Cerebellar nuclear complex (tissue), 1 donor: Measurements from ENCODE around the gene DBH.

Source experiments
- DNase-seq, 2 experiments: peaks; one replicate each; lab custom pipeline; 2025; lab: John Stamatoyannopoulos, UW

The DBH gene

DNA sequence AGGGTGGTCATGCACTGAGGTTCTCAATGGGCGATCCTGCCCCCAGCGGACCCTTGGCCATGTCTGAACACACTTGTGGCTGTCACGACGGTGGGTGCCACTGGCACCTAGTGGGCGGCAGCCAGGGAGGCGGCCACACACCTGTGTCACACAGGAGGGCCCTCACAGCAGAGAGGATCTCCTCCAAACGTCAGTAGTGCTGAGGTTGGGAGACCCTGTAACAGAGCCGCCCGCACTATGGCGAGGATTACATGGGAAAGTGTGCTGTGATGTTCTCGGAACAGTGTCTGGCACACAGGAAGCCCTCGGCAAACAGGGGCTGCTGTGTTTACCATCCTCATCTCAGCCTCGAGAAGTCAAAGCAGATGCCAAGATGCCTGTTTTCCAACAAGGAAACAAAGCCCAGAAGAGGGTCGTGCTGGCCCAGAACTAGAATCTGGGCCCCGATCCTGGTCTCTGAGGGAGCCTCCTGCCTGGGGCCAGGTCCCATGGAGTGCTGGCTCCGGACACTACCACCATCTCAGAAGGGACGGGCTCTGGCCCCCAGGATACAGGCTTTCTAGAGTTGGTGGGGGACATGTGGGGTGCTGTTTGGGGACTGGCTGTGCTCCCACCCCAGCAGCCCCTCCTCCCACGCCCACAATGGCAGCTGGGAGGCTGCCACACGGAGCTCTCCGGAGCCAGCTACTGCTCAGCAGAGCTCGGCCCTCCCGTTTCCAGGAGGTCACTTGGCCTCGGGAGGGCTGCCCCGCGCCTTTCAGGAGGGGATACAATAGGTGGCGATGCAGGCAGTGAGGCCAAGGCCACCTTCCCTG lies 48.2 kb downstream of the DBH start:
- DNase-seq, result no peak

DNA sequence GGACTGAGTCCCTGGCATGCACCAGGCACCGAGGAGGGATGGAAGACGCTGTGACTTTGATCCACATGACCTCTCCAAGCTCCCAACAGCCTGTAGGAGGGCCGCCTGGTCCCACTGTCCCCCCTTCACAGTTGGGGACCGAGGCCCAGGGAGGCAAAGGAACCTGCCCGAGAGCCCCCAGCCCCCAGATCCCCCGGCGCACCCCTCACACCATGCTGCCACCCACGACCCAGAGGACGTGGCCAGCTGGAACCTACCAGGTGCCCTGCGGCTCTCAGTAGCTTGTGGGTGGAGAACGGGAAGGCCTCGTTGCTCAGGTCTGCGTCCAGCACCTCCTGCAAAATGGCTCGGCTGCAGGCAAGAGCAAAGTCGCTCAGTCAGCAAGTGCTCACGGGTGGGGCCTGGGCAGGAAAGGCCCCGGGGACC lies 48.8 kb downstream of the DBH start:
- no peak for DNase-seq

DNA sequence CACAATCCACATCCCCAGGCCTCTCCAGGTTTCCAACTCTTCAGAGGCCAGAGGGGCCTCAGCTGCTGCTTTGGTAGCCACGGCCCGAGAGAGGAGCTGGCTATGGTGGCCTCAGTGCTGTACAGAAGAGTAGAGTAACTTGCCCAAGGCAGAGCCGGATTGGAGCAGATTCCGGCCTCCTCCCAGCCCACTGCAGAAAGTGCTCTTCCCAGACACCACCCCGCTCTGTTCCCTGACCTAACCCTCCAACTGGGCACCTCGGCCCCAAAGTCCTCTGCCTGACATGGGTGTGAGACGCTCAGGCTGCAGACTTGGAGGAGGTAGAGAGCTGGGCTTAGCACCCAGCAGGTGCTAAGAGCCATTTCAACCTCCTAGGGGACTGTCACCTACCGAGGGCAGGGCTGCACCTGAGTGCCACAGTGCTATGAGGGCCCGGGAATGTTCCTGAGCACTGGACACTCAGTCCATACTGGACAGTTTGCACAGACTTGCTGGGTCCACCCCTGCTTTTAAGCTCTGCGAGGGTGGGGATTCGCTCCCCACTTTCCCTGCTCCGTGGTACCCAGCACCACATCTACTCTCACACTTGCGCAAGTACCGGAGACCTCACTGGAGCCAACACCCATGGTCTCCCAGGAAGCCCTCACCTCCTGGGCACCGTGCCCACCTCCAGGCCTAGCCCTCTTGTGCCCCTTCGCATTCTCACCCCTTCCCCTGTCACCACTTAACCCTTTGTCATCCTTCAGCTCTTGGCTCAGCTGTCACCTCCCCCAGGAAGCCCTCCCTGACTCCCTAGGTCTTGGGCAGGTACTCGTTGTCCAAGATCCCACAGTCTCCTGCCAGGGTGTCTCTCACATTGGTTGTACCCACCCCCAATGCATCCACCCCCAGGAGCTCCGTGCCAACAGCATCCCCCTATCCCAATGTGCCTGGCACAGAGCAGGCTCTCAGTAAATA lies 49.8 kb downstream of the DBH start:
- DNase-seq, result no peak

DNA sequence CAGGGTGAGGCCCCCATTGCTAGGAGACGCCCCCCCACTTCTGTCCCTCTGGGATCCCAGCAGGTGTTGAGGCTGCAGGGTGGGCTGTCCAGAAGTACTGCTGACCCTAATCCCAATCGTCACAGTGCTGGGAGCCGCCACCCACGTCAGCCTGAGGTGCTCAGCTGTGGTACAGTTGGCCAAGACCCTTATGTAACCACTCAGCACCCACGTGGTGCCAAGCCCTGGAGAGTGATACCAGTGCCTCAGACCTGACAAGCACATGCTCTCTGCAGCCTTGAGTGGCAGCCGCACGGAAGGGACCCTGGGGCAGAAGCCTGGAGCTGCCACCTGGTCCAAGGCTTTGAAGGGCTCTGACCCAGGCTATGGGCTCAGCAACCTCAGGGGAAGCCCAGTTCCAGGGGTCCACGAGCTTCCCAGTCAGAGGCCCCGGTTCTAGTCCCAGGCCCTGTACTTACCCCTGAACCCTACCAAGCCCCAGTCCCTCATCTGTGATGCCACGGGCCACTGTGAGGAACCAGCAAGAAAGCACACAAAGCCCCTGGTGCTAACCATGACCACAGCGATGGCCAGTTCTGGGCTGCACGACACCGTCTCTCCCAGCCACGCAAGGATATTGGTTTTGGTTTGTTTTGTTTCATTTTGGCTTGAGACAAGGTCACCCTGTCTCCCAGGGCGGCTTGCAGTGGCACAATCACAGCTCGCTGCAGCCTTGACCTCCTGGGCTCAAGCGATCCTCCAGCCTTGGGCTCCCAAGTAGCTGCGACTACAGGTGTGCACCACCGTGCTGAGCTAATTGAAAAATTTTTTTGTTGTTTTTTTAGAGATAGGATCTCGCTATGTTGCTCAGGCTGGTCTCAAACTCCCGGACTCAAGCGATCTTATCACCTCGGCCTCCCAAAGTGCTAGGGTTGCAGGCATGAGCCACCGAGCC lies 50.7 kb downstream of the DBH start:
- DNase-seq, result no peak

DNA sequence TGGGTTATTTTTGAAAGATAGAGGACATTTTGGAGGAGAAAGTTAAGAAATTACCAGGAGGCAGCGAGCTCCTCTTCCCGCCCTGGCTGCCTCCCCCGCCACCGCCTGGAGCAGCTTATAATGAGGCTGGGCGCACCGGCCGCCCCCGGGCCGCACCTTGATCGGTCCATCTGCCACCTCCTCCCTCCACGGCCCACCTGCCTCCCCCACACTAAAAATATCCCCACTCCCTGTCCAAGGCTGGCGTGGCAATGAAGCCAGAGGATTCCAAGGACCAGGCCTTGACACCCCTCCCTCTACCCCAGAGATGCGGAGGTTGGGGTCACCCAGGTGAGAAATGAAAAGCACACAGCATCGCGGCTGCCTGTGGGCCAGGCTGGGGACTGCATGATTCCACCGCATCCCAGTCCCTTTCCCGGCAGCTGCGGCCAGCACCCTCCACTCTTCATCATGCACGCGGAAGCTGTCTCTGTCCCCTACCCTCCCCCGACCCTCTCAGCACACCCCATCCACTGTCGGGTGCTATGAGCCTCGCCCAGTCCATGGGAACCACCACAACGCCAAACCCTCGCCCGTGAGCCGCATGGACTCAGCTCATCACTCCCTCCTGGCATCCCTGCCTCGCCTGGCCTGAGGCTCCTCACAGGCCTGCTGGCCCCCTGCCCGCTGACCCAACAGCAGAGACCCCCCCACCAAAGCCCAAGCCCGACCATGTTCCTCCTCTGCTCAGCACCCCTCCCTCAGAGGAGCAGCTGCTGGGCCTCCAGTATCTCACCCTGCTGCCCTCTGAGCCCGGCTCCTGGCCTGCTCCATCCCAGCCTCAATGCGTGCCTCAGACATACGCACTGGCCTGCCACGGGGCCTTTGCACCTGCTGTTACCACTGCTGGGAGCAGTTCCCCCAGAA lies 51.9 kb downstream of the DBH start:
- DNase-seq, result no peak

DNA sequence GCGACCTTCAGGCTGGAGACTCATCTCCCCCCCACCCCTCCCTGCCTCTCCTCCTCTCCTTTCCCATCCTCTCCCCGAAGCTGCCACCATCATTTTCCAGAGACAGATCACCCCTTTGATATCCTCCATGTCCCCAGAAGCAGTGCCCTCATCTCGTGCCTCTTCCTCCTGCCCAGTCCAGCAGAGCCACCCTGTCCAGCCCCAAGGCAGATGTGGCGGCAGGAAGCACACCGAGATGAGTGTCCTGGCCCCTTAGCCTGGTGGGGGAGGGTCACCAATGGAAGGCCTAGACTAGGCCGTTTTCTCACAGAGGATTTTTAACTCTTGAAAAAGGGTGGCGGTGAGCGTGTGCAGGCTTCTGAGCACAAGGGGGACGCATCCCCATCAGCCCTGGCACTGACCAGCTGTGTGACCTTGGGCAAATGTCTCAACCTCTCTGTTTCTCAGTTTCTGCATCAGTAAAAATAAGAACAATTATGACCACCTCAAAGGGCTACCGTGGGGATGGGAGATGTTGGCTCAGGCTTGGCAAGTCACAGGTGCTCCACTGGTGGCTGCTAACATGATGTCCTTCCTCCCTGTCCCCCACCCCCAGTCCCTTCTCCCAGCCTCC lies 53.1 kb downstream of the DBH start:
- no peak for DNase-seq

DNA sequence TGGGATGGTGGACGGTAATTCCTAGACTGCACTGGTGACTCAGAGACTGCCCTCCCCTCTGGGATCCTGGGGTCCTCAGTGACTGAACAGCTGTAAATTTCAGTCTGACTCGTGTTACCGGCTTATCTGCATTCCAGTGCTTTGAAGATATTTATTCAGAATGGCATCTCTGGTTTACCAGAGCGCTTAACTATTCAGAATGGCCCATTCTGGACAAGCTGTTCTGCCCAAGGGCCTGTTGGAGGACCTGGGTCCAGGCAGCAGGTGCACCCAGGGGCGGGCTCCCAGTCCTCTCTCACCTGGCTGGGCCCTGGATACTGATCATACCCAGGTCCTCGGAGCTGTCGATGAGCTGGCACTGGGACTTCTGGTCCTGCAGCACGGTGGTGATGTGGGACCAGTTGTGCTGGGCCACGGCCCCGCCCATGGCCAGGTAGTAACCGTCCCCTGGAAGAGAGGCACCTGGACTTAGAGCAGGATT lies 54.0 kb downstream of the DBH start:
- DNase-seq, result no peak

DNA sequence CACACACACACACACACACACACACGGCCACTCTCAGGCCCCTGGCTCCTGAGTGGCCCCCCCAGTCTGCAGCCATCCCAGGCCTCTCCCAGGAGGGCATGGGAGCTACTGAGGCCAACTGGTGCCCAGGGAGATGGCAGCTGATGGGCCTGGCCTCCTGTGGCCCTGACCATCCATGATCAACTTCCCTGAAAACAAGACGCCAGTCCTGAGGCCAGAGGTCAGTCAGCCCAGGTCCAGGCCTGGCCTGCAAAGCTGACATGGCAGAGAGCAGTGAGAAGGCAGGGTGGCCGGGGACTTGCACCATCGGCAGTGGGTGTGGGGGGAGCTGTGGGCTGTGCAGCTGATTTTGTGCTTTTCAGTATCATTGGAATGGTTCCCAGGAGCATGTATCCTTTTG lies 55.0 kb downstream of the DBH start:
- DNase-seq, result no peak

DNA sequence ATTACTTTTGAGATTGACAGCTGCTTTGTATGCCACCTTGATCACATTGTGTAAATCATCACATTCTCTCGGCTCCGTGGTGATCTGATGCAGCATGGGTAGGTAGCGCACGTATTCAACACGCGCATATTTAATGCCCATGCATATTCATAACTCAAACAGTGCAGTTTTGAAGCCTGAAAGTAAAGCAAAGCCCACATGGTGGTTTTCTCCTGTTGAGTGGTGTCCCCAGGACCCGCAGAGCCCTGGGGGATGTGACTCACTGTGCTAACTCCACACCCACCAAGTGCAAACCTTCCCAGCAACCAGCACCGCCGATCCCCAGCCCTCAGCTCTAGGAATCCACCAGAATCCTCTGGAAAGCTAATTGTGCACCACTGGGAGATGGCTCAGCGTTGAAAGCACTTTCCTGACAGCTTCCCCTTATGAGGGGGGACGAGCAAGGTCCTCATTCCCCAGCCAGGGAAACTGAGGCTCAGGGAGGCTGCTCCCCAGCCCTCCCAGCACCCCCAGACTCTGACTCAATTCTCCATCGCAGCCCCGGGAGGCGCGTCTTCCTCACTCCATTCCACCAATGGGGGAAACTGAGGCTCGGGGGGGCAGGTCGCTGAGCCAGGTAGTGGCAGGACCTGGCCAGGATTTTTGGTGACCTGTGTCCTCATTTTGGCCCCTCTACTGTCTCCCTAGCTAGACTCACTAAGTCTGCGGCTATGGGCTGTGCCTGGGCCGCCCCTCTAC lies 55.6 kb downstream of the DBH start:
- no peak for DNase-seq

DNA sequence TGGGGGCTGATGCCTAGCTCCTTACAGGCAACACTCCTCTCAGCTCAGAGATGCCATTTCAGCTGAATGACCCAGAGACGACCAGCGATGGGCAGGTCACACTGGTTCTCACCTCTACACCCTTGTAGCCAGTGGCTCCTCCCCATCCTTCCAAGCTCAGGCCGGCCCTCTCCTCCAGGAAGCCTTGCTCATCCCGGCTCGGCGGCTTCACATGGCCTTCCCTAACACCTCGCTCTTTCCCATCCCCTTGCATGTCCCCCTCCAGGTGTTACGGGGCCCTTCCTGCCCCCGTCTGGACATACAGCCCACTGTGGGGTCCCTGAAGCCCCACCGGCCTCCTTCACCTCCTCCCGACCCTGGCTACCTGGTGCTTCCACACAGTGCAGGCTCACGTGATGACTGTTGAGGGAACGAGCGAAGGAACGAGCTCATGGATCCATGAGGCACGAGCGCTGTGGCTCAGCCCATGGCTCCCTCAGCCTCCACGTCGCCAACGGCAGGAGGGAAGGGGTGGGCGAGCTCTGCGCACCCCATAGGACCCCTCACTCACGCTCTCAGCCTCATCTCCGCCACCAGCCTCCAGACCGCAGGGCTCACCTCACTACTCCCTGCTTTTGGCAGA lies 56.3 kb downstream of the DBH start:
- no peak for DNase-seq

DNA sequence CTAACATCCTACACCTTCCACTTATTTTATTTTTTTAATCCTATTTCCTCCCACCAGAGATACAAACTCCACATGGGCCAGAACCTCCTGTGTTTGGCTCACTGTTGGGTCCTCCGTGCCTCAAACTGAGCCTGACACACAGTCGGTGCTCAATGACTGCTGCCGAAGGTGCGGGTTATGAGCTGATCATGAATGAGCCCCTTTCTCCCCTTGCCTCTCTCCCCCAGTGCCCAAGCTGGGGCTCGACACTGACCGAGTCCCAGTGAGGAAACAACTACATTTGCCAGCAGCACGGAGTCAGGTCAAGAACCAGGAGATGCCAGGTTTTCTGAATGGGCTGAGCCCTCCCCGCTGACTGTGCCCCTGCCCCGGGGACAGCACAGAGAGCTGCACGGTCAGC lies 57.0 kb downstream of the DBH start:
- DNase-seq, result no peak

DNA sequence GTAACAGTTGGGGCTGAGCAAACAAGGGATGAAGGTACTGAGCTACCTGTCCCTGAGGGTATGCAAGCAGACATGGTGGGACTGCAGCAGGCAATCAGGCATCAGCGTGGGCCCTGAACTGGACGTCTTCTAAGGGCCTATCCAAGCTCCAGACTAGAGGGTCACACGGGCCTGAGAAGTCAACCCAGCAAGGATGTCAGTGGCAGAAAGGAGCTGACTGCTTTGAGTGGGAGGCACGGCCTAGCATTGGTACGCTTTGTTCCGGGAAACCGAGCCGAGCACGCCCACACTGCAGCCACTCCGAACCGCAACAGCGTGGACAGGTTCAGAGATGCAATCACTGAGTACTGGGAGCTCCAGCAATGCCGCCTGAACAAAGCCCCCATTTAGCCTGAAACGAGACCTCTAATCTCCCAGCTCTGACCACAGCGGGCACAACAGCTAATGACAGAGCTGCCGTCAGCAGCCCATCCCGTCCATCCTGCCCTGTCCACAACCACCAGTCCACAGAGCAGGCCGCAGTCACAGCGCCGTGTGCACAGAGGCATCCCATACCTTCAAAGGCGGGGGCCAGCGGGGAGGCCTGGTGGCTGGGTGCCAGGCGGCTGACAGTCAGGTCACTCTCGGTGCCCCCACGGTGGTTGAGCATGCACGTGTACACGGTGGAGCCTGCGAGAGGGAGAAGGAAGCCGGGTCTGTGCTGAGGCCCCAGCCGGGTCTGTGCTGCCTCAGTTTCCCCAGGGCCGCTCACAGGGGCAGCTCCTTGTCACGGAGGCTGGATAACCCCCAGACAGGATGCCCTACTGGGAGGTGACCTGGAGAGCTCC lies 57.8 kb downstream of the DBH start:
- no peak for DNase-seq

DNA sequence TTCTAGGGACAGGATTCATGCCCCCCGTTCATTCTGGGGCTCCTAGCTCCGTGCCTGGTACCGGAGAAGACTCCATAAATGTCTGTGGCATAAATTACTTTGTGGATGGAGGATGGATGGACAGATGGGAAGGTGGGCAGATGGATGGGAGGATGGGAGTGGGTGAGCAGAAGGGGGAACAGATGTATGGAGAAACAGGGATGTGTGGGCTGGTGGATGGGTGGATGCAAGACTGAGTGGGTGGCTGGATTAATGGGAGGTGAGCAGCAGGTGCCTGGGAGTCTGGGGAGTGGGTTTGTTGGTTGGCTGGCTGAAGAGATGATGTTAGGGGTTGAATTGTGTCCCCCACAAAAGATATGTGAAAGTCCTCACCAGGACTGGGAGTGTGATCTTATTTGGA lies 58.5 kb downstream of the DBH start:
- DNase-seq, result no peak

DNA sequence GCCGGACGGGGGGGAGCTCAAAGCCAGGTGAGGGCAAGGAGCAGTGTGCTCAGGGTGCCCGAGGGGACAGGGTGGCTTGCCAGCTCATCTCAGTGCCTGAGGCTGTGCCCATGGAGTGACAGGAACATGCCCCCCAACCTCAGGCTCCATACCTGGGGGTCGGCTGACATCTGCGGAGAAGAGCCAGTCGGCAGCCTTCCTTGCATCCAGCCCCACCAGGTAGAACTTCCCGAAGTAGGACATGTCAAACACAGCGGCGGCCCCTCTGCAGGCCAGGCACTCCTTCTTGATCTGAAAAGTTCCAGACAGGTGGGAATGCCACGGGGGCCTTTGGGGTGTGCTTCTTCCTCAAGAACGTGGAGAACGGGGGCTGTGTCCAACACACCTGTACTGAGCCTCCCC lies 59.9 kb downstream of the DBH start:
- no peak for DNase-seq

DNA sequence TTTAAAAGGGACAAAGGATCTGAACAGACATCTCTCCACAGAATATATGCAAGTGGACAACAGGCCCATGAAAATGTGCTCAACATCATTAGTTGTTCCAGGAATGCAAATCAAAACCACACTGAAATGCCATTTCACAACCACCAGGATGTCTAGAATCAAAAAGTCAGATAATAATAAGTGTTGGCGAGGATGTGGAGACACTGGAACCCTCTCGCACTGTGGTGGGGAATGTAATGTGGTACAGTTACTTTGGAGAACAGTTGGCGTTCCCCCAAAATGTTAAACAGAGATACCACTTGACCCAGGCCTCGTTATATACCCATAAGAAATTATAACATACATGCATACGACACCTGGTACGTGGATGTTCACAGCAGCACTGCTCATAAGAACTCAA lies 63.4 kb downstream of the DBH start:
- no peak for DNase-seq

DNA sequence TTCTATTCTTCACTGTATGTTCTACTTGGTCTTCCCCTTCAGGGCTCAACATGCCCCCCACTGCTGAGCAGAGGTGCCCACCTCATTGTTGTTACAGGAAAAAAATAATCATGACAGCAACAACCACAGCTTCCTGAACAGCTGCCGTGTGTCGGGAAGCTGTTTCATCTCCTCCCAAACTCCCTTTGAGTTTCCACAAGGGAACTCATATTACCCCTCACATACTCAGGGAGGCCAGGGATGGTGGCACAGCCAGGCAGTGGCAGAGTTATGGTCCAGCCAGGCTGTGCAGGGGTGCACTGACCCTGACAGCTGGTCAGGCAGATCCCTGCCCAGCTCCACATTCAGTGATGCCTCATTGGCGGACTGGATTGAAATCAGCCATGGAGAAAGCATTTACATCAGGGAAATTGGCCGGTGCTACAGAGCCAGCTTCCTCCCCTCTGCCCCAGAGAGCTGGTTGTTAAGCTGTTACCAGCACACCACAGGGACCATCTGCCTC lies 64.7 kb downstream of the DBH start:
- DNase-seq, result no peak

DNA sequence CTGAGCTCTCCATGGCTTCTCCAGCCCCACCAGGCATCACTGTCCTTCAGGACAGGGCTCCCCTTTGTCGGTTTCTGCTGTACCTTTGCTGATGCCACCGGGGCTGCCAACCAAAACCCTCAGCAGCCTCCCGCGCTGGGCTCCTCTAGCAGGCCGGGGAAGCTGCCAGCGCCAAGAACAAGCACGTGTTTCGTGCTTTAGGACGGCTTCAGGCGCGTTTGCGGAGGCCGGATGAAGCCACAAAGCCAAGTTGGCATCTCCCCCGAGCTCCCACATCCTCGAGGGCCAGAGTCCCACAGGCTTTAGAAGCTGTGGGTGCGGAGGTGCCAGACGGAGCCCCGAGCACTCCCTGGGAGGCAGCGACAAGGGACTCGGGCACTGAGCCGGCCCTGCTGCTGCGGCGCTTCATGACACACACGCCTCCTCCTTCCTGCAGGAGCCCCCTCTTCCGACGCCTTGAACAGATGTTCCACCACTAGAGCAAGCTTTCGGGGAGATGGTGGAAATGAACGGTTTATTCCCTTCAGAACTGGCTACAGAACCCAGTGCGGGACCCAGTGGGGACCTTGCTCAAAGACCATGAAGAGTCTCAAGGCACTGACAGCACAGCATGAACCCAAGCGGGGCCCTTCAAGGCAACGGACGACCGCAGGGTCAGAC lies 65.3 kb downstream of the DBH start:
- no peak for DNase-seq
